ENCODE results near the gene SH3BGRL2.
A peak's percentile ranks its signal among the peaks of the same experiment; 100 is the strongest.
"Not testable (repeated sequence)": the region's sequence is repeated elsewhere in the genome, so short reads cannot be mapped to it uniquely, and the experiment has no call there.

The SH3BGRL2 gene

GRCh38 chr6:79646561-79646960 lies 15.4 kb downstream of the SH3BGRL2 start:
- Histone ChIP-seq H3K9ac (ENCODE audit: low read length in 5 of 5) (no peak overlapping the region), H3K9me3 (ENCODE audit: control insufficient read depth in 5 of 5, low read length in 5 of 5) (no peaks in the 10 kb centered on the region), H3K27ac (ENCODE audit: low read depth, low read length) (no peak overlapping the region), H3K36me3 (ENCODE audit: control insufficient read depth in 5 of 5, insufficient read depth in 5 of 5, low read length in 5 of 5) (no peaks in the 10 kb centered on the region), H3K4me3 (ENCODE audit: low read depth in 1 of 5, low read length in 5 of 5) (no peak overlapping the region), H3K4me1 (ENCODE audit: control insufficient read depth in 5 of 5, insufficient read depth in 5 of 5, low read length in 5 of 5) (peaks cover 0 to 29% (median 7%) of the 10 kb centered on the region in 5 donors), H3K27me3 (ENCODE audit: control insufficient read depth in 5 of 5, insufficient read depth in 4 of 5, low read length in 5 of 5) (no peaks in the 10 kb centered on the region)

DNA sequence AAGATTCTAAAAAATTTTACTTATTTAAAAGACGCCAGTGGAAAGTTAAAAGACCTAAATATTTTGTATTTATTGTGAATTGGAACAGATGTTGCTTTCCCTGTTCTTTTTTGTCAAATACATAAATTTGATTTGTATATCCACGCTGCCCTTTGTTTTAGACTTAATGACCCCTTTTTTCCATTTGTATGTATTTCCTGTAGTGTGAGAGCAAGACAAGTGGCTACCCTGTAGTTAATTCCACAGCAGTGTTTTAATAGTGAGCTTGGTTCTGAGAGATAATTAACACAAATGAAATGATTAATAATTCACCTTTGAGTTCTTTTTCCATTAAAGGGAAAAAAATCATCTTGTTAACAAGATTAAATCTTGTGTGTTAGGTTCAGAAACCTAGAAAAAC lies 16.6 kb downstream of the SH3BGRL2 start:
- H3K27me3 ChIP-seq (ENCODE audit: control insufficient read depth in 5 of 5, insufficient read depth in 4 of 5, low read length in 5 of 5): no peaks in the 10 kb centered on the region
- no peak overlapping the region for H3K4me3 ChIP-seq (ENCODE audit: low read depth in 1 of 5, low read length in 5 of 5)
- H3K36me3 ChIP-seq (ENCODE audit: control insufficient read depth in 5 of 5, insufficient read depth in 5 of 5, low read length in 5 of 5): no peaks in the 10 kb centered on the region
- H3K4me1 ChIP-seq (ENCODE audit: control insufficient read depth in 5 of 5, insufficient read depth in 5 of 5, low read length in 5 of 5): peaks cover 0 to 35% (median 10%) of the 10 kb centered on the region in 5 donors
- no peak overlapping the region for H3K9ac ChIP-seq (ENCODE audit: low read length in 5 of 5)
- no peaks in the 10 kb centered on the region for H3K9me3 ChIP-seq (ENCODE audit: control insufficient read depth in 5 of 5, low read length in 5 of 5)
- H3K27ac ChIP-seq (ENCODE audit: low read depth, low read length): peak overlapping the region; percentile 8

- peak overlapping the region; percentile 52 for H3K27ac ChIP-seq (ENCODE audit: low read depth, low read length)
- peaks cover 0 to 35% (median 10%) of the 10 kb centered on the region in 5 donors for H3K4me1 ChIP-seq (ENCODE audit: control insufficient read depth in 5 of 5, insufficient read depth in 5 of 5, low read length in 5 of 5)
- H3K9ac ChIP-seq (ENCODE audit: low read length in 5 of 5): no peak overlapping the region
- H3K27me3 ChIP-seq (ENCODE audit: control insufficient read depth in 5 of 5, insufficient read depth in 4 of 5, low read length in 5 of 5): no peaks in the 10 kb centered on the region
- H3K36me3 ChIP-seq (ENCODE audit: control insufficient read depth in 5 of 5, insufficient read depth in 5 of 5, low read length in 5 of 5): no peaks in the 10 kb centered on the region
- no peak overlapping the region for H3K4me3 ChIP-seq (ENCODE audit: low read depth in 1 of 5, low read length in 5 of 5)
- no peaks in the 10 kb centered on the region for H3K9me3 ChIP-seq (ENCODE audit: control insufficient read depth in 5 of 5, low read length in 5 of 5)
These were observed 17.2 kb downstream of the SH3BGRL2 start for GRCh38 chr6:79648328-79648727.

DNA sequence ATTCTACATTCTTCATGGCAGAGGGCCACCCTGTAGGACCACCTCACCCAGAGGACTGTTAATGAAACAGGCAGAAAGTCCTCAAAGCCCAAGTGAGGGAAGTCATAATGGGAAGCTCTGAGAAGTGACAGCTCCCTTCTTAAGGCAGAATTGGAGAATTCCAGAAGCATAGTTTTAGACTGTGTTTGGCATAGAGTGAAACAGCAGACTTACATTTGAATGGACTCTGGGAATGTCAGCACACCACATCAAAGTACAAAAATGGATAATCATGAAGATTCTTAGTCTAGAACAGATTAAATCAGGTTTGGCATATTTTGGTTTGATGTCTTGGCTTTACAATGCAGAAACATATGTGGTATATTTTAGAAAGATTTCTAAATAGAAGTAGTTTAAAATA lies 17.9 kb downstream of the SH3BGRL2 start:
- Histone ChIP-seq H3K27me3 (ENCODE audit: control insufficient read depth in 5 of 5, insufficient read depth in 4 of 5, low read length in 5 of 5) (no peaks in the 10 kb centered on the region), H3K36me3 (ENCODE audit: control insufficient read depth in 5 of 5, insufficient read depth in 5 of 5, low read length in 5 of 5) (no peaks in the 10 kb centered on the region), H3K9me3 (ENCODE audit: control insufficient read depth in 5 of 5, low read length in 5 of 5) (no peaks in the 10 kb centered on the region), H3K4me1 (ENCODE audit: control insufficient read depth in 5 of 5, insufficient read depth in 5 of 5, low read length in 5 of 5) (peaks cover 0 to 35% (median 10%) of the 10 kb centered on the region in 5 donors), H3K4me3 (ENCODE audit: low read depth in 1 of 5, low read length in 5 of 5) (no peak overlapping the region), H3K27ac (ENCODE audit: low read depth, low read length) (peak overlapping the region; percentile 52), H3K9ac (ENCODE audit: low read length in 5 of 5) (no peak overlapping the region)

- no peak overlapping the region for H3K9ac ChIP-seq (ENCODE audit: low read length in 5 of 5)
- no peaks in the 10 kb centered on the region for H3K9me3 ChIP-seq (ENCODE audit: control insufficient read depth in 5 of 5, low read length in 5 of 5)
- no peak overlapping the region for H3K27ac ChIP-seq (ENCODE audit: low read depth, low read length)
- H3K4me3 ChIP-seq (ENCODE audit: low read depth in 1 of 5, low read length in 5 of 5): no peak overlapping the region
- H3K4me1 ChIP-seq (ENCODE audit: control insufficient read depth in 5 of 5, insufficient read depth in 5 of 5, low read length in 5 of 5): peaks cover 0 to 33% (median 10%) of the 10 kb centered on the region in 5 donors
- no peaks in the 10 kb centered on the region for H3K27me3 ChIP-seq (ENCODE audit: control insufficient read depth in 5 of 5, insufficient read depth in 4 of 5, low read length in 5 of 5)
- no peaks in the 10 kb centered on the region for H3K36me3 ChIP-seq (ENCODE audit: control insufficient read depth in 5 of 5, insufficient read depth in 5 of 5, low read length in 5 of 5)
These were observed 19.8 kb downstream of the SH3BGRL2 start for GRCh38 chr6:79650950-79651349.

DNA sequence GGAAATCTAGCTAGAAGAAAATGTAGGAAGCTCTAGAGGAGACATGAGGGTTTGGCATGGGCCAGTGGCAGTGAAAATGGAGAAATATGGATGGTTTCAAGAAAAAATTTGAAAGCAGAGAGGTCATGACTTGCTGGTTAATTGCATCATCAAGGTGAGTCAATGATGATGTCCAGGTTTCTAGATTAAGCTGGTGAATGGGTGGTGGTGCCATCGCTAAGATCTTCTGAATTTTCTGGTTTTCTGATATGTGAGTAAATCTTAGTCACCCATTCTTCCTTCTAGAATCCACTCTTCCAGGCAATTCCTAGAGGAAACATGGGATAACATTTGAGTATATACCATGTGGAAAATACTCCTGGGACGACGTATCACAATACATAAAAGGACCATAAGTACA lies 25.0 kb downstream of the SH3BGRL2 start:
- H3K9me3 ChIP-seq (ENCODE audit: control insufficient read depth in 5 of 5, low read length in 5 of 5): no peaks in the 10 kb centered on the region
- no peak overlapping the region for H3K9ac ChIP-seq (ENCODE audit: low read length in 5 of 5)
- H3K36me3 ChIP-seq (ENCODE audit: control insufficient read depth in 5 of 5, insufficient read depth in 5 of 5, low read length in 5 of 5): no peaks in the 10 kb centered on the region
- no peaks in the 10 kb centered on the region for H3K27me3 ChIP-seq (ENCODE audit: control insufficient read depth in 5 of 5, insufficient read depth in 4 of 5, low read length in 5 of 5)
- H3K4me1 ChIP-seq (ENCODE audit: control insufficient read depth in 5 of 5, insufficient read depth in 5 of 5, low read length in 5 of 5): peaks cover 0 to 8% (median 3%) of the 10 kb centered on the region in 5 donors
- H3K27ac ChIP-seq (ENCODE audit: low read depth, low read length): no peak overlapping the region
- no peak overlapping the region for H3K4me3 ChIP-seq (ENCODE audit: low read depth in 1 of 5, low read length in 5 of 5)

DNA sequence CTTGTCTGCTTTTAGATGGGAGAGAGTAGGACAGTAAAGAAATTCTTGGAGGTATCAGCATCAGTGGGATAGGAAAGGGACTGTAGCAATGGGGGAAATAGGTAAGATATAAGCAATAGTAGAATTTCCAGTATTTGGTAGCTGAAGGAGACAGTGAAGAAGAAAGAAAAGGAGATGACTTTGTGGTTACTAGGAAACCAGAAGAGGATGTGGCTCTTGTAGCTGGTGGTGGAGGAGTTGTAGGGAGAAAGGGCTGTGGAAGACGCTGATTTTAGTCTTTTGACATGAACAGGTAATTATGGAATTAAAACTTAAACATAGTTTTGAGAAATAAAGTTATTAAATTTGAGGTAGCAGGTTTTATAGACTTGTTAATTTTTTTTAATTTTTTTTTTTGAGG lies 26.1 kb downstream of the SH3BGRL2 start:
- Histone ChIP-seq H3K9me3 (ENCODE audit: control insufficient read depth in 5 of 5, low read length in 5 of 5) (no peaks in the 10 kb centered on the region), H3K36me3 (ENCODE audit: control insufficient read depth in 5 of 5, insufficient read depth in 5 of 5, low read length in 5 of 5) (no peaks in the 10 kb centered on the region), H3K9ac (ENCODE audit: low read length in 5 of 5) (no peak overlapping the region), H3K4me1 (ENCODE audit: control insufficient read depth in 5 of 5, insufficient read depth in 5 of 5, low read length in 5 of 5) (no peaks in the 10 kb centered on the region), H3K27me3 (ENCODE audit: control insufficient read depth in 5 of 5, insufficient read depth in 4 of 5, low read length in 5 of 5) (no peaks in the 10 kb centered on the region), H3K27ac (ENCODE audit: low read depth, low read length) (no peak overlapping the region), H3K4me3 (ENCODE audit: low read depth in 1 of 5, low read length in 5 of 5) (no peak overlapping the region)

GRCh38 chr6:79663655-79664054 lies 32.5 kb downstream of the SH3BGRL2 start:
- H3K4me1 ChIP-seq (ENCODE audit: control insufficient read depth in 5 of 5, insufficient read depth in 5 of 5, low read length in 5 of 5): peaks cover 0 to 15% (median 7%) of the 10 kb centered on the region in 5 donors
- not testable (repeated sequence) for H3K36me3 ChIP-seq (ENCODE audit: control insufficient read depth in 5 of 5, insufficient read depth in 5 of 5, low read length in 5 of 5); H3K9ac ChIP-seq (ENCODE audit: low read length in 5 of 5); H3K27ac ChIP-seq (ENCODE audit: low read depth, low read length); H3K27me3 ChIP-seq (ENCODE audit: control insufficient read depth in 5 of 5, insufficient read depth in 4 of 5, low read length in 5 of 5); H3K9me3 ChIP-seq (ENCODE audit: control insufficient read depth in 5 of 5, low read length in 5 of 5); H3K4me3 ChIP-seq (ENCODE audit: low read depth in 1 of 5, low read length in 5 of 5)

DNA sequence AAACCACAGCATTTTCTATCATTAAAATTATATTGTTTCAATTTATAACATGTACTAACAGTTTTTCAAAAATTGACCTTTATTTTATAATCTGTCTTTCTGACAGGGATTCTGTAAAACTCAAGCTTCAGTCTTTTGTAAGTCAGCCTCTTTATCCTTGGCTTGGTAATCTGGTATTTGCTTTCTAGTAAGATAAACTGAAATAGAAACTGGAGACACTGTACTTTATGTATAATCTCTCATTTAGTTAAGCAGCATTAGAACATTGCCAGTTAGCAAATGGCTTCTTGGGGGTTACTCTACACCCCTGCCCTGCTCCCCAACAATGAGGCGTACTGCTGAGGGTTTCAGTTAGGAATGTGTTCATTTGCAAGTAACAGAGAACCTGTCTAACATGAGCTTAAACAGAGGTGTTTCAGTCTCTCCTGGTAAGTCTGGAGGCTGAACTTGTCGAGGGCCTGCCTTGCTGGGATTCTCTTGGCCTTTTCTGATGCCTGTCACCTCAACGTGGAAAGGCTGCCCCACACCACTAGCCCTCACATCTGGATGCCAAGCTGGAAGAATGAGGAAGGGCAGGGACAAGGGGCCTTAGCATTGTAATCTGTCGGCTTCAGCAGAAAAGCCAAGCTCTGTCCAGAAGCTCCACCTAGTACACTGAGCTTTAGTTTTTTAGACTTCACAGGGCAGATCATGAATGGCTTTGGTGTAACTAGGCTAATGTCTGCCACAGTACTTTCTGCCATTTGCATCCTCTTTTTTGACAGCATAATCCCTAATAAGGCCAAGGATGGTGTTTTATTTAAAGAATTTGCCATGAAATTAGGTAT lies 34.8 kb downstream of the SH3BGRL2 start:
- Histone ChIP-seq H3K4me3 (ENCODE audit: low read depth in 1 of 5, low read length in 5 of 5) (no peak overlapping the region), H3K27ac (ENCODE audit: low read depth, low read length) (no peak overlapping the region), H3K9ac (ENCODE audit: low read length in 5 of 5) (no peak overlapping the region), H3K27me3 (ENCODE audit: control insufficient read depth in 5 of 5, insufficient read depth in 4 of 5, low read length in 5 of 5) (no peaks in the 10 kb centered on the region), H3K4me1 (ENCODE audit: control insufficient read depth in 5 of 5, insufficient read depth in 5 of 5, low read length in 5 of 5) (peaks cover 0 to 28% (median 9%) of the 10 kb centered on the region in 5 donors), H3K36me3 (ENCODE audit: control insufficient read depth in 5 of 5, insufficient read depth in 5 of 5, low read length in 5 of 5) (no peaks in the 10 kb centered on the region), H3K9me3 (ENCODE audit: control insufficient read depth in 5 of 5, low read length in 5 of 5) (no peaks in the 10 kb centered on the region)

GRCh38 chr6:79666634-79667033 lies 35.5 kb downstream of the SH3BGRL2 start:
- Histone ChIP-seq H3K9me3 (ENCODE audit: control insufficient read depth in 5 of 5, low read length in 5 of 5) (no peaks in the 10 kb centered on the region), H3K36me3 (ENCODE audit: control insufficient read depth in 5 of 5, insufficient read depth in 5 of 5, low read length in 5 of 5) (no peaks in the 10 kb centered on the region), H3K27ac (ENCODE audit: low read depth, low read length) (no peak overlapping the region), H3K9ac (ENCODE audit: low read length in 5 of 5) (no peak overlapping the region), H3K4me1 (ENCODE audit: control insufficient read depth in 5 of 5, insufficient read depth in 5 of 5, low read length in 5 of 5) (peaks cover 0 to 35% (median 10%) of the 10 kb centered on the region in 5 donors), H3K27me3 (ENCODE audit: control insufficient read depth in 5 of 5, insufficient read depth in 4 of 5, low read length in 5 of 5) (no peaks in the 10 kb centered on the region), H3K4me3 (ENCODE audit: low read depth in 1 of 5, low read length in 5 of 5) (no peak overlapping the region)

Measured in subcutaneous abdominal adipose tissue (tissue), 5 donors.